Panc1 (cell line): Measurements from ENCODE around the gene CSTF1.

Experiments used
- POLR2AphosphoS5 ChIP-seq: IDR thresholded peaks from 2 replicates; pipeline ENCODE4 v1.6.1; 2012; ENCODE audit warnings: mild to moderate bottlenecking, low read depth, low read length, moderate library complexity
- SIN3A ChIP-seq: IDR thresholded peaks from 2 replicates; pipeline ENCODE4 v1.6.1; 2012; ENCODE audit warnings: low read depth, mild to moderate bottlenecking, low read length, moderate library complexity, borderline replicate concordance; ENCODE audit not compliant: insufficient read depth
- TF ChIP-seq, protein P1 (sequence below): fragments of 450-650 bp; IDR thresholded peaks from 2 replicates; pipeline ENCODE4 v1.5.1; 2017; ENCODE audit warnings: mild to moderate bottlenecking

- TF ChIP-seq, protein P1, sequence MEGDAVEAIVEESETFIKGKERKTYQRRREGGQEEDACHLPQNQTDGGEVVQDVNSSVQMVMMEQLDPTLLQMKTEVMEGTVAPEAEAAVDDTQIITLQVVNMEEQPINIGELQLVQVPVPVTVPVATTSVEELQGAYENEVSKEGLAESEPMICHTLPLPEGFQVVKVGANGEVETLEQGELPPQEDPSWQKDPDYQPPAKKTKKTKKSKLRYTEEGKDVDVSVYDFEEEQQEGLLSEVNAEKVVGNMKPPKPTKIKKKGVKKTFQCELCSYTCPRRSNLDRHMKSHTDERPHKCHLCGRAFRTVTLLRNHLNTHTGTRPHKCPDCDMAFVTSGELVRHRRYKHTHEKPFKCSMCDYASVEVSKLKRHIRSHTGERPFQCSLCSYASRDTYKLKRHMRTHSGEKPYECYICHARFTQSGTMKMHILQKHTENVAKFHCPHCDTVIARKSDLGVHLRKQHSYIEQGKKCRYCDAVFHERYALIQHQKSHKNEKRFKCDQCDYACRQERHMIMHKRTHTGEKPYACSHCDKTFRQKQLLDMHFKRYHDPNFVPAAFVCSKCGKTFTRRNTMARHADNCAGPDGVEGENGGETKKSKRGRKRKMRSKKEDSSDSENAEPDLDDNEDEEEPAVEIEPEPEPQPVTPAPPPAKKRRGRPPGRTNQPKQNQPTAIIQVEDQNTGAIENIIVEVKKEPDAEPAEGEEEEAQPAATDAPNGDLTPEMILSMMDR: no peak
- TF ChIP-seq POLR2AphosphoS5 (no peak), SIN3A (no peak)
Measured at GRCh38 chr20:56414842-56415765, 22.7 kb downstream of the CSTF1 start.
